Astrocyte (in vitro differentiated cells and primary cell): ENCODE measurements around the gene ITK. TPM values are rescaled to one million over a fixed set of nuclear protein-coding genes. Genes with fewer than 3 reads are reported as not detected.

Source experiments
- DNase-seq: peaks from one replicate; pipeline ENCODE4 v3.0.0-alpha.2; 2010; ENCODE audit warnings: low read depth
- FAIRE-seq: peaks from 2 replicates; lab custom pipeline; 2011; peaks lifted over from hg19 to GRCh38; lab: Jason Lieb, UNC
- H2AFZ ChIP-seq: 2 replicates; pipeline ENCODE4 v1.6.0; 2012; ENCODE audit warnings: low read depth, low read length, inconsistent platforms
- H3K27ac ChIP-seq: 2 replicates; pipeline ENCODE4 v1.5.1; 2011; ENCODE audit warnings: low read depth, low read length, inconsistent platforms
- H3K27me3 ChIP-seq: 2 replicates; pipeline ENCODE4 v1.6.0; 2011; ENCODE audit warnings: low read length, inconsistent platforms; ENCODE audit not compliant: insufficient read depth
- H3K36me3 ChIP-seq: 2 replicates; pipeline ENCODE4 v1.5.1; 2011; ENCODE audit warnings: low read length, inconsistent platforms; ENCODE audit not compliant: insufficient read depth
- H3K4me1 ChIP-seq: 2 replicates; pipeline ENCODE4 v1.5.1; 2011; ENCODE audit warnings: low read length, inconsistent platforms; ENCODE audit not compliant: insufficient read depth
- H3K4me2 ChIP-seq: 2 replicates; pipeline ENCODE4 v1.6.0; 2012; ENCODE audit warnings: low read length, inconsistent platforms
- H3K4me3 ChIP-seq: 2 replicates; pipeline ENCODE4 v1.5.1; 2011; ENCODE audit warnings: low read depth, mild to moderate bottlenecking, low read length, inconsistent platforms; ENCODE audit not compliant: insufficient read depth
- H3K79me2 ChIP-seq: 2 replicates; pipeline ENCODE4 v1.6.0; 2012; ENCODE audit warnings: mild to moderate bottlenecking, low read length, inconsistent platforms; ENCODE audit not compliant: insufficient read depth
- H3K9ac ChIP-seq: 2 replicates; pipeline ENCODE4 v1.6.0; 2012; ENCODE audit warnings: mild to moderate bottlenecking, low read length, inconsistent platforms
- H3K9me3 ChIP-seq: 2 replicates; pipeline ENCODE4 v1.5.1; 2012; ENCODE audit warnings: low read depth, mild to moderate bottlenecking, low read length, inconsistent platforms; ENCODE audit not compliant: insufficient read depth
- H4K20me1 ChIP-seq: 2 replicates; pipeline ENCODE4 v1.6.0; 2012; ENCODE audit warnings: low read length, inconsistent platforms; ENCODE audit not compliant: insufficient read depth
- H3K27ac Mint-ChIP-seq: one replicate; pipeline ENCODE4 v1.8.0; 2021; ENCODE audit warnings: mild to moderate bottlenecking, mixed read lengths; ENCODE audit not compliant: unreplicated experiment
- H3K27me3 Mint-ChIP-seq: one replicate; pipeline ENCODE4 v1.8.0; 2021; ENCODE audit warnings: low read depth, mixed read lengths; ENCODE audit not compliant: unreplicated experiment
- H3K36me3 Mint-ChIP-seq: one replicate; pipeline ENCODE4 v1.8.0; 2021; ENCODE audit warnings: low read depth, mixed read lengths; ENCODE audit not compliant: unreplicated experiment
- H3K4me1 Mint-ChIP-seq: one replicate; pipeline ENCODE4 v1.8.0; 2021; ENCODE audit warnings: low read depth, mixed read lengths; ENCODE audit not compliant: unreplicated experiment
- H3K4me3 Mint-ChIP-seq: one replicate; pipeline ENCODE4 v1.8.0; 2021; ENCODE audit warnings: mild to moderate bottlenecking, moderate library complexity, mixed read lengths; ENCODE audit not compliant: unreplicated experiment
- H3K9me3 Mint-ChIP-seq: one replicate; pipeline ENCODE4 v1.8.0; 2021; ENCODE audit warnings: mild to moderate bottlenecking, mixed read lengths; ENCODE audit not compliant: unreplicated experiment
- CTCF ChIP-seq: IDR thresholded peaks from 2 replicates; pipeline ENCODE4 v1.5.1; 2011; ENCODE audit warnings: low read depth, mild to moderate bottlenecking, inconsistent platforms, low read length, moderate library complexity; ENCODE audit not compliant: insufficient read depth
- EZH2 ChIP-seq: IDR thresholded peaks from 2 replicates; pipeline ENCODE4 v1.6.1; 2012; ENCODE audit warnings: mild to moderate bottlenecking, low read length, inconsistent platforms; ENCODE audit not compliant: insufficient read depth
- total RNA-seq: library from RNA; stranded (reverse); gene quantifications from 2 replicates; pipeline ENCODE4 v1.2.1, GENCODE V29; 2021

The ITK gene
- total RNA-seq, 1 donor from 2014 or later: 0.48 TPM

GRCh38 chr5:157253547-157253946 is 72.9 kb downstream of the ITK start:
- no peak overlapping the region for H2AFZ ChIP-seq
- FAIRE-seq: peak; percentile 68
- H3K4me2 ChIP-seq: peak overlapping the region; percentile 15

GRCh38 chr5:157258450-157258849 is 77.8 kb downstream of the ITK start:
- Mint-ChIP-seq H3K27ac (no peak overlapping the region), H3K4me1 (peaks cover 4% of the 10 kb centered on the region), H3K36me3 (no peaks in the 10 kb centered on the region), H3K27me3 (peaks cover 30% of the 10 kb centered on the region), H3K9me3 (no peaks in the 10 kb centered on the region), H3K4me3 (no peak overlapping the region)
- Histone ChIP-seq H3K9me3 (no peaks in the 10 kb centered on the region), H3K9ac (no peak overlapping the region), H4K20me1 (no peaks in the 10 kb centered on the region), H2AFZ (no peak overlapping the region), H3K79me2 (no peaks in the 10 kb centered on the region), H3K4me3 (no peak overlapping the region), H3K27me3 (peaks cover 19% of the 10 kb centered on the region), H3K4me1 (no peaks in the 10 kb centered on the region), H3K4me2 (no peak overlapping the region), H3K36me3 (no peaks in the 10 kb centered on the region), H3K27ac (no peak overlapping the region)
- FAIRE-seq (no peak), DNase-seq (no peak)
- TF ChIP-seq EZH2 (no peak), CTCF (no peak)

More at GRCh38 chr5:157253547-157253946, 72.9 kb downstream of the ITK start:
- Histone ChIP-seq H3K9ac (no peak overlapping the region), H3K4me3 (no peak overlapping the region), H3K79me2 (no peaks in the 10 kb centered on the region), H3K36me3 (no peaks in the 10 kb centered on the region), H3K27ac (no peak overlapping the region), H3K27me3 (no peaks in the 10 kb centered on the region), H3K9me3 (no peaks in the 10 kb centered on the region), H4K20me1 (no peaks in the 10 kb centered on the region), H3K4me1 (peaks cover 7% of the 10 kb centered on the region)
- Mint-ChIP-seq H3K4me1 (peaks cover 16% of the 10 kb centered on the region), H3K27ac (peak overlapping the region; percentile 69), H3K36me3 (no peaks in the 10 kb centered on the region), H3K9me3 (no peaks in the 10 kb centered on the region), H3K27me3 (peaks cover 6% of the 10 kb centered on the region), H3K4me3 (no peak overlapping the region)
- DNase-seq: peak; percentile 10
- no peak for TF ChIP-seq EZH2
- TF ChIP-seq CTCF: peak; percentile 92

- H3K9me3 ChIP-seq: no peaks in the 10 kb centered on the region
- H3K9me3 Mint-ChIP-seq: no peaks in the 10 kb centered on the region
- H3K36me3 Mint-ChIP-seq: no peaks in the 10 kb centered on the region
- DNase-seq (no peak), FAIRE-seq (no peak)
- no peaks in the 10 kb centered on the region for H3K4me1 ChIP-seq
- H3K27ac ChIP-seq: no peak overlapping the region
- no peaks in the 10 kb centered on the region for H3K79me2 ChIP-seq
- H3K4me1 Mint-ChIP-seq: no peaks in the 10 kb centered on the region
- no peaks in the 10 kb centered on the region for H3K36me3 ChIP-seq
- H3K9ac ChIP-seq: no peak overlapping the region
- no peak overlapping the region for H3K4me3 ChIP-seq
- TF ChIP-seq EZH2 (no peak), CTCF (no peak)
- H2AFZ ChIP-seq: no peak overlapping the region
- H3K4me3 Mint-ChIP-seq: no peak overlapping the region
- peaks cover 26% of the 10 kb centered on the region for H3K27me3 ChIP-seq
- H4K20me1 ChIP-seq: no peaks in the 10 kb centered on the region
- peaks cover 35% of the 10 kb centered on the region for H3K27me3 Mint-ChIP-seq
- no peak overlapping the region for H3K27ac Mint-ChIP-seq
- H3K4me2 ChIP-seq: no peak overlapping the region
These were observed 79.1 kb downstream of the ITK start for GRCh38 chr5:157259699-157260098.
